ENCODE results near the gene IREB2. TPM values are rescaled to one million over a fixed set of nuclear protein-coding genes. Genes with fewer than 3 reads are reported as not detected.
"Not testable (repeated sequence)": the region's sequence is repeated elsewhere in the genome, so short reads cannot be mapped to it uniquely, and the experiment has no call there.

Gene IREB2
- total and polyA plus RNA-seq, 12 donors, result 11.8 to 148 (median 86.7) TPM

GRCh38 chr15:78507831-78508160 is 69.8 kb downstream of the IREB2 start:
- H3K27ac ChIP-seq, result peak overlapping the region in 3 of 5 donors; percentile 52 to 56 (median 53)
- WGBS, 4 donors, result 0 to 2% (median 1%) methylated on average over 12 to 13 of the region's 13 CpGs
- intact Hi-C loops (cut with DNase I), result no loop called here

GRCh38 chr15:78508272-78508671 is 70.3 kb downstream of the IREB2 start:
- H3K4me1 ChIP-seq (replicated peaks in 1 of 2), result peaks cover 0 to 13% of the 10 kb centered on the region in 2 donors
- no peak for TF ChIP-seq POLR2A (IDR thresholded peaks at IDR 0.05)
- intact Hi-C loops (cut with DNase I), result no loop called here
- no peaks in the 10 kb centered on the region for H3K27me3 ChIP-seq
- H3K27ac ChIP-seq, result no peak overlapping the region
- no peaks in the 10 kb centered on the region for H3K9me3 ChIP-seq (replicated peaks in 1 of 3)
- no peak for DNase-seq
- no peaks in the 10 kb centered on the region for H3K36me3 ChIP-seq (replicated peaks in 1 of 2)
- H3K4me3 ChIP-seq, result peak overlapping the region in 2 of 4 donors; percentile 65 to 83
- 47 to 66% (median 49%) methylated on average over 6 of the region's 6 CpGs for WGBS, 4 donors

More at GRCh38 chr15:78507831-78508160, 69.8 kb downstream of the IREB2 start:
- Histone ChIP-seq H3K4me1 (replicated peaks in 1 of 2) (peaks cover 0 to 13% of the 10 kb centered on the region in 2 donors), H3K27me3 (no peaks in the 10 kb centered on the region), H3K4me3 (peak overlapping the region in 3 of 4 donors; percentile 13 to 83 (median 65)), H3K9me3 (replicated peaks in 1 of 3) (no peaks in the 10 kb centered on the region), H3K36me3 (replicated peaks in 1 of 2) (no peaks in the 10 kb centered on the region)
- no peak for TF ChIP-seq POLR2A (IDR thresholded peaks at IDR 0.05)
- TF ChIP-seq CTCF (IDR thresholded peaks at IDR 0.05), result peak in 1 of 6 experiments; percentile 5
- DNase-seq, result no peak

- DNase-seq, result no peak
- no peak overlapping the region for H3K27ac ChIP-seq
- WGBS, 4 donors, result 70 to 85% (median 80%) methylated on average over 6 of the region's 6 CpGs
- H3K27me3 ChIP-seq, result no peaks in the 10 kb centered on the region
- H3K4me3 ChIP-seq, result no peak overlapping the region
- intact Hi-C loops (cut with DNase I), result no loop called here
- H3K9me3 ChIP-seq (replicated peaks in 1 of 3), result no peaks in the 10 kb centered on the region
- peaks cover 0 to 13% of the 10 kb centered on the region in 2 donors for H3K4me1 ChIP-seq (replicated peaks in 1 of 2)
- TF ChIP-seq CTCF (IDR thresholded peaks at IDR 0.05) (no peak), POLR2A (IDR thresholded peaks at IDR 0.05) (no peak)
- H3K36me3 ChIP-seq (replicated peaks in 1 of 2), result no peaks in the 10 kb centered on the region
Observed at GRCh38 chr15:78509726-78510312, 71.8 kb downstream of the IREB2 start.

GRCh38 chr15:78520035-78520434 is 82.0 kb downstream of the IREB2 start:
- H3K27me3 ChIP-seq; H3K4me3 ChIP-seq; H3K27ac ChIP-seq; DNase-seq; H3K4me1 ChIP-seq (replicated peaks in 1 of 2); intact Hi-C loops (cut with DNase I); H3K36me3 ChIP-seq (replicated peaks in 1 of 2); H3K9me3 ChIP-seq (replicated peaks in 1 of 3): not testable (repeated sequence)
- WGBS, 4 donors, result 98 to 100% (median 98%) methylated on average over 2 to 3 of the region's 3 CpGs

GRCh38 chr15:78524230-78524629 is 86.2 kb downstream of the IREB2 start:
- Histone ChIP-seq H3K9me3 (replicated peaks in 1 of 3) (no peaks in the 10 kb centered on the region), H3K4me3 (no peak overlapping the region), H3K4me1 (replicated peaks in 1 of 2) (no peaks in the 10 kb centered on the region), H3K27me3 (no peaks in the 10 kb centered on the region), H3K36me3 (replicated peaks in 1 of 2) (no peaks in the 10 kb centered on the region), H3K27ac (no peak overlapping the region)
- intact Hi-C loops (cut with DNase I), result no loop called here
- TF ChIP-seq CTCF (IDR thresholded peaks at IDR 0.05) (no peak), POLR2A (IDR thresholded peaks at IDR 0.05) (no peak)
- WGBS, 4 donors, result 86 to 100% (median 93%) methylated on average over 5 of the region's 5 CpGs
- no peak for DNase-seq

All from adrenal gland (tissue), 12 donors.